HepG2 (cell line): ENCODE data around the gene EPSTI1. TPM values are rescaled to one million over a fixed set of nuclear protein-coding genes. Genes with fewer than 3 reads are reported as not detected.

Experiments
- ATAC-seq: fragments of 200-7000 bp; cut with Tn5 transposase; 3 replicates; pipeline ENCODE4 v1.9.1; 2020; ENCODE audit warnings: mild to moderate bottlenecking, moderate library complexity
- BruUV-seq: library from RNA; stranded (reverse); fragments of 400-500 nt; replicated peaks from 2 replicates; lab custom pipeline; 2021; lab: Mats Ljungman, UMichigan
- CTCF ChIA-PET: fragments of 300-600 bp; formaldehyde crosslinking; extraction: SDS; loops from one replicate; lab custom pipeline; 2021; ENCODE audit warnings: low total read pairs, inconsistent platforms, low intra/inter-chr PET ratio; lab: Yijun Ruan, JAX
- POLR2A ChIA-PET: fragments of 350-600 bp; sonication (Branson Sonifier 250); formaldehyde crosslinking; loops from one replicate; lab custom pipeline; 2020; ENCODE audit warnings: antibody characterized with exemption, inconsistent platforms; lab: Yijun Ruan, JAX
- DNase-seq: peaks from one replicate; pipeline ENCODE4 v3.0.0-alpha.2; 2015; ENCODE audit warnings: low spot score
- FAIRE-seq: peaks from 3 replicates; lab custom pipeline; 2011; peaks lifted over from hg19 to GRCh38; lab: Jason Lieb, UNC
- H2AFZ ChIP-seq: one replicate; pipeline ENCODE4 v1.6.1; 2011; ENCODE audit warnings: low read length, inconsistent platforms
- H3K27ac ChIP-seq: fragments of 300-600 bp; 3 replicates; pipeline ENCODE4 v1.8.0; 2011; ENCODE audit warnings: mixed run types, mild to moderate bottlenecking, mixed read lengths, low read length, inconsistent platforms; ENCODE audit not compliant: insufficient read depth; ENCODE audit errors: extremely low read length
- H3K27me3 ChIP-seq, 2 experiments: fragments of 200-600 bp in 1 of 2; 2 replicates in 1 of 2; 3 replicates in 1 of 2; pipeline versions ENCODE4 v1.6.0 to v1.8.0; 2011; ENCODE audit warnings: low read length in 2 of 2, mild to moderate bottlenecking in 2 of 2, moderate library complexity in 2 of 2, inconsistent platforms in 1 of 2; ENCODE audit not compliant: insufficient read depth in 2 of 2, control insufficient read depth in 1 of 2
- H3K36me3 ChIP-seq, 2 experiments: fragments of 200-600 bp in 1 of 2; replicated peaks in 1 of 2; 2 replicates in 1 of 2; 3 replicates in 1 of 2; pipeline versions ENCODE4 v1.5.1 to v1.8.0; 2011; ENCODE audit warnings: low read length in 2 of 2, inconsistent platforms in 1 of 2; ENCODE audit not compliant: insufficient read depth in 2 of 2, control insufficient read depth in 1 of 2
- H3K4me1 ChIP-seq: 2 replicates; pipeline ENCODE4 v1.5.1; 2012; ENCODE audit warnings: low read length, inconsistent platforms; ENCODE audit not compliant: insufficient read depth
- H3K4me2 ChIP-seq: 2 replicates; pipeline ENCODE4 v1.6.0; 2011; ENCODE audit warnings: low read depth, low read length, inconsistent platforms
- H3K4me3 ChIP-seq, 3 experiments: fragments of 200-600 bp in 1 of 3; sonication (generic), shearing (Covaris generic) in 1 of 3; replicated peaks in 1 of 3; 2 replicates each; pipeline ENCODE4 v1.5.1; 2011 to 2016; ENCODE audit warnings: low read length in 3 of 3, inconsistent platforms in 2 of 3, low read depth in 2 of 3, mild to moderate bottlenecking in 2 of 3, control low read depth in 1 of 3, mixed read lengths in 1 of 3; ENCODE audit not compliant: insufficient read depth in 1 of 3
- H3K79me2 ChIP-seq: one replicate; pipeline ENCODE4 v1.6.1; 2011; ENCODE audit warnings: low read length, inconsistent platforms; ENCODE audit not compliant: insufficient read depth
- H3K9ac ChIP-seq: 2 replicates; pipeline ENCODE4 v1.6.0; 2011; ENCODE audit warnings: mild to moderate bottlenecking, low read depth, low read length, inconsistent platforms; ENCODE audit not compliant: insufficient read depth
- H3K9me3 ChIP-seq: 2 replicates; pipeline ENCODE4 v1.5.1; 2012; ENCODE audit warnings: mild to moderate bottlenecking, low read length
- H4K20me1 ChIP-seq: 2 replicates; pipeline ENCODE4 v1.6.0; 2011; ENCODE audit warnings: inconsistent platforms, mild to moderate bottlenecking, low read length, moderate library complexity; ENCODE audit not compliant: insufficient read depth
- CENPT ChIP-seq: sonication (generic); formaldehyde crosslinking; IDR thresholded peaks from 2 replicates; pipeline ENCODE4 v1.8.0; 2022; ENCODE audit warnings: low read depth, mild to moderate bottlenecking, moderate library complexity, missing genetic modification reagents
- EED ChIP-seq: sonication (generic); formaldehyde crosslinking; IDR thresholded peaks from 2 replicates; pipeline ENCODE4 v1.5.0; 2020; ENCODE audit warnings: mild to moderate bottlenecking, missing genetic modification reagents
- HDAC1 ChIP-seq: sonication (generic); formaldehyde crosslinking; IDR thresholded peaks from 2 replicates; pipeline ENCODE4 v1.5.1; 2020; ENCODE audit warnings: mild to moderate bottlenecking, missing genetic modification reagents
- ISX ChIP-seq: sonication (generic); formaldehyde crosslinking; conservative IDR thresholded peaks from 2 replicates; pipeline ENCODE4 v1.5.0; 2020; ENCODE audit warnings: missing genetic modification reagents
- KAT2B ChIP-seq: fragments of 150-350 bp; IDR thresholded peaks from 2 replicates; pipeline ENCODE4 v1.6.1; 2014; ENCODE audit warnings: low read depth, low read length, borderline replicate concordance
- KDM1A ChIP-seq: IDR thresholded peaks from 2 replicates; pipeline ENCODE4 v1.6.1; 2016; ENCODE audit warnings: missing compliant biosample characterization
- MYNN ChIP-seq: sonication (generic); formaldehyde crosslinking; IDR thresholded peaks from 2 replicates; pipeline ENCODE4 v1.4.0; 2020; ENCODE audit warnings: mild to moderate bottlenecking, low read depth, missing genetic modification reagents
- PRDM10 ChIP-seq: sonication (generic); formaldehyde crosslinking; IDR thresholded peaks from 2 replicates; pipeline ENCODE4 v1.4.0; 2020; ENCODE audit warnings: low read depth, missing genetic modification reagents
- RFX5 ChIP-seq: IDR thresholded peaks from 2 replicates; pipeline ENCODE4 v1.6.1; 2011; ENCODE audit warnings: low read depth, low read length, improper control_type of control experiment
- ZBTB20 ChIP-seq: sonication (generic); formaldehyde crosslinking; IDR thresholded peaks from 2 replicates; pipeline ENCODE4 v1.8.1; 2023; ENCODE audit warnings: missing genetic modification reagents, low read depth, mild to moderate bottlenecking, borderline replicate concordance
- ZBTB49 ChIP-seq: sonication (generic); formaldehyde crosslinking; IDR thresholded peaks from 2 replicates; pipeline ENCODE4 v1.4.0; 2020; ENCODE audit warnings: missing genetic modification reagents, borderline replicate concordance
- ZNF556 ChIP-seq: sonication (generic); formaldehyde crosslinking; IDR thresholded peaks from 2 replicates; pipeline ENCODE4 v1.4.0; 2020; ENCODE audit warnings: mild to moderate bottlenecking, missing genetic modification reagents, borderline replicate concordance
- ZNF572 ChIP-seq: sonication (generic); formaldehyde crosslinking; IDR thresholded peaks from 2 replicates; pipeline ENCODE4 v1.5.1; 2020; ENCODE audit warnings: mild to moderate bottlenecking, missing genetic modification reagents
- WGBS: methylation state at CpG from one replicate; pipeline ENCODE4 v1.1.6; 2017; ENCODE audit warnings: low lambda C conversion rate; 5-methylcytosine and 5-hydroxymethylcytosine counted together
- in situ Hi-C: cut with HindIII; loops from 2 replicates; pipeline ENCODE4 v1.10.0; 2017; ENCODE audit warnings: low pct_unique_long_range_greater_than_20kb; ENCODE audit not compliant: extremely low pct_ligation_motif_present
- intact Hi-C: fragments of 100-400 bp; cut with micrococcal nuclease; formaldehyde crosslinking; loops from one replicate; pipeline ENCODE4 v1.10.0; 2022; ENCODE audit not compliant: unreplicated experiment
- polyA plus RNA-seq, 8 experiments: library from polyadenylated mRNA; depleted of rRNA in 3 of 8; stranded (reverse) in 7 of 8; unstranded in 1 of 8; fragments of >200 nt; fragmentation: Illumina TruSeq in 4 of 8; extraction: Trizol in 4 of 8; gene quantifications; 2 replicates each; pipeline versions ENCODE4 v1.2.1 to v1.2.3, GENCODE V29; 2011 to 2016; ENCODE audit warnings: low read depth in 4 of 8, missing spikeins in 1 of 8, mixed read lengths in 1 of 8; ENCODE audit not compliant: insufficient read depth in 1 of 8
- total RNA-seq, 5 experiments: library from RNA; depleted of rRNA; stranded (reverse); fragments of >200 nt; fragmentation: Illumina TruSeq; extraction: Trizol; gene quantifications; 2 replicates each; pipeline ENCODE4 v1.2.3, GENCODE V29; 2016; ENCODE audit warnings: low read depth in 1 of 5

EPSTI1 gene
- total and polyA plus RNA-seq, 2 of the 13 experiments (the other 11 are each of a cell fraction or from before 2014, with no cell fraction given) = 0.03 TPM; not detected in 1

GRCh38 chr13:43003010-43003409, 11.0 kb upstream of the EPSTI1 start:
- Histone ChIP-seq H3K4me1 (peaks cover 41% of the 10 kb centered on the region), H3K4me2 (no peak overlapping the region), H3K9me3 (no peaks in the 10 kb centered on the region), H3K79me2 (no peaks in the 10 kb centered on the region), H3K27ac (no peak overlapping the region), H4K20me1 (no peaks in the 10 kb centered on the region), H3K9ac (no peak overlapping the region), H2AFZ (no peak overlapping the region), H3K36me3 (no peaks in the 10 kb centered on the region), H3K27me3 (no peaks in the 10 kb centered on the region), H3K4me3 (no peak overlapping the region)
- TF ChIP-seq KAT2B (no peak), RFX5 (no peak), CENPT (CRISPR knock-in tag) (no peak), ISX (CRISPR knock-in tag) (no peak), ZNF572 (CRISPR knock-in tag) (no peak), HDAC1 (CRISPR knock-in tag) (no peak), KDM1A (CRISPR knock-in tag) (no peak), EED (no peak), ZBTB20 (CRISPR knock-in tag) (no peak)
- in situ Hi-C loops = no loop called here
- WGBS = 74% methylated on average over 2 of the region's 2 CpGs
- DNase-seq (no peak), FAIRE-seq (no peak), ATAC-seq (no peak)
- ChIA-PET CTCF (no interaction called here), POLR2A (interaction anchor here (1.3 kb wide), 1 partner anchor 20 kb away, joined by 4 read pairs; no protein-coding TSS in a partner anchor)
- BruUV-seq = no TSS peak
- intact Hi-C loops = no loop called here

GRCh38 chr13:43002021-43002420, 10.0 kb upstream of the EPSTI1 start:
- DNase-seq = no peak
- Histone ChIP-seq H3K27ac (no peak overlapping the region), H3K27me3 (no peaks in the 10 kb centered on the region), H3K36me3 (no peaks in the 10 kb centered on the region), H3K4me2 (no peak overlapping the region), H3K79me2 (no peaks in the 10 kb centered on the region), H3K4me3 (no peak overlapping the region), H3K9me3 (no peaks in the 10 kb centered on the region), H3K4me1 (peaks cover 33% of the 10 kb centered on the region), H3K9ac (no peak overlapping the region), H2AFZ (no peak overlapping the region), H4K20me1 (no peaks in the 10 kb centered on the region)
- no peak for ATAC-seq
- CTCF ChIA-PET = no interaction called here
- intact Hi-C loops (no loop called here), in situ Hi-C loops (no loop called here)
- no TSS peak for BruUV-seq
- WGBS = 38% methylated on average over 2 of the region's 2 CpGs
- POLR2A ChIA-PET = no interaction called here
- no peak for FAIRE-seq
- TF ChIP-seq ZNF556 (CRISPR knock-in tag) = no peak
- TF ChIP-seq ZBTB49 (CRISPR knock-in tag) = no peak
- no peak for TF ChIP-seq PRDM10 (CRISPR knock-in tag)
- no peak for TF ChIP-seq MYNN (CRISPR knock-in tag)
